Caco-2 (cell line): ENCODE measurements around the gene THRB. TPM values are rescaled to one million over a fixed set of nuclear protein-coding genes. Genes with fewer than 3 reads are reported as not detected.

Experiments
- BruUV-seq: library from RNA; stranded (reverse); fragments of 400-500 nt; replicated peaks from 2 replicates; lab custom pipeline; 2021; lab: Mats Ljungman, UMichigan
- CTCF ChIA-PET: fragments of 300-600 bp; sonication (Branson Sonifier 250); formaldehyde crosslinking; loops from one replicate; lab custom pipeline; 2022; ENCODE audit warnings: antibody characterized with exemption; lab: Charles Lee
- POLR2A ChIA-PET: fragments of 300-600 bp; sonication (Branson Sonifier 250); formaldehyde crosslinking; loops from one replicate; lab custom pipeline; 2022; ENCODE audit warnings: antibody characterized with exemption; lab: Charles Lee
- DNase-seq, 2 experiments: peaks; one replicate each; pipeline versions ENCODE4 v3.0.0 to v3.0.0-alpha.2; 2020 to 2022
- H3K27me3 ChIP-seq: replicated peaks from 2 replicates; pipeline ENCODE4 v1.6.0; 2011; ENCODE audit warnings: low read length; ENCODE audit not compliant: control insufficient read depth, insufficient read depth
- H3K36me3 ChIP-seq: 2 replicates; pipeline ENCODE4 v1.5.1; 2011; ENCODE audit warnings: low read length; ENCODE audit not compliant: control insufficient read depth, insufficient read depth
- H3K4me1 ChIP-seq: fragments of 250-450 bp; sonication (Bioruptor Pico); 2 replicates; pipeline ENCODE4 v1.5.1; 2020; ENCODE audit warnings: mild to moderate bottlenecking
- H3K4me3 ChIP-seq: 2 replicates; pipeline ENCODE4 v1.5.1; 2011; ENCODE audit warnings: low read depth, mild to moderate bottlenecking, control low read depth, low read length
- H3K9me3 ChIP-seq: fragments of 250-450 bp; sonication (Bioruptor Pico); 2 replicates; pipeline ENCODE4 v1.5.1; 2020; ENCODE audit warnings: mild to moderate bottlenecking, moderate library complexity
- H3K27ac Mint-ChIP-seq: one replicate; pipeline ENCODE4 v1.8.0; 2022; ENCODE audit warnings: mixed read lengths; ENCODE audit not compliant: unreplicated experiment
- H3K27me3 Mint-ChIP-seq: one replicate; pipeline ENCODE4 v1.8.0; 2022; ENCODE audit warnings: mixed read lengths; ENCODE audit not compliant: insufficient read depth, unreplicated experiment
- H3K36me3 Mint-ChIP-seq: one replicate; pipeline ENCODE4 v1.8.0; 2022; ENCODE audit warnings: mild to moderate bottlenecking, mixed read lengths; ENCODE audit not compliant: insufficient read depth, unreplicated experiment
- H3K4me1 Mint-ChIP-seq: one replicate; pipeline ENCODE4 v1.8.0; 2022; ENCODE audit warnings: low read depth, mixed read lengths; ENCODE audit not compliant: unreplicated experiment
- H3K4me3 Mint-ChIP-seq: one replicate; pipeline ENCODE4 v1.8.0; 2022; ENCODE audit warnings: mild to moderate bottlenecking, moderate library complexity, mixed read lengths; ENCODE audit not compliant: unreplicated experiment
- H3K9me3 Mint-ChIP-seq: one replicate; pipeline ENCODE4 v1.8.0; 2022; ENCODE audit warnings: mixed read lengths; ENCODE audit not compliant: unreplicated experiment
- CTCF ChIP-seq, 2 experiments: fragments of 200-600 bp in 1 of 2; IDR thresholded peaks; 1 replicate in 1 of 2; 2 replicates in 1 of 2; pipeline versions ENCODE4 v1.5.1 to v1.8.0; 2011 to 2022; ENCODE audit warnings: antibody characterized with exemption in 1 of 2, control low read depth in 1 of 2, inconsistent platforms in 1 of 2, low read depth in 1 of 2, low read length in 1 of 2, mild to moderate bottlenecking in 1 of 2, moderate library complexity in 1 of 2; ENCODE audit not compliant: insufficient read depth in 1 of 2, severe bottlenecking in 1 of 2, unreplicated experiment in 1 of 2
- intact Hi-C: fragments of 100-400 bp; cut with micrococcal nuclease; formaldehyde crosslinking; loops from one replicate; pipeline ENCODE4 v1.10.0; 2022; ENCODE audit not compliant: unreplicated experiment
- total RNA-seq: library from RNA; stranded (reverse); gene quantifications from 2 replicates; pipeline ENCODE4 v1.2.3, GENCODE V29; 2022

Gene THRB
- total RNA-seq, 1 experiment from 2014 or later: 19.4 TPM

GRCh38 chr3:24157106-24157505, 337.5 kb downstream of the THRB start:
- CTCF ChIA-PET: no interaction called here
- TF ChIP-seq CTCF (IDR thresholded peaks at IDR 0.05; ENCODE audit: insufficient read depth in 1 of 2, low read depth in 1 of 2, low read length in 1 of 2, severe bottlenecking in 1 of 2, unreplicated experiment in 1 of 2): no peak
- H3K27ac Mint-ChIP-seq: no peak overlapping the region
- H3K4me1 Mint-ChIP-seq: peaks cover 21% of the 10 kb centered on the region
- POLR2A ChIA-PET: no interaction called here
- no peak for DNase-seq
- Histone ChIP-seq H3K4me1 (peaks cover 27% of the 10 kb centered on the region), H3K9me3 (no peaks in the 10 kb centered on the region), H3K4me3 (no peak overlapping the region), H3K27me3 (no peaks in the 10 kb centered on the region), H3K36me3 (no peaks in the 10 kb centered on the region)
- BruUV-seq: no TSS peak
- no peaks in the 10 kb centered on the region for H3K36me3 Mint-ChIP-seq
- no peaks in the 10 kb centered on the region for H3K27me3 Mint-ChIP-seq
- H3K9me3 Mint-ChIP-seq: no peaks in the 10 kb centered on the region
- no peak overlapping the region for H3K4me3 Mint-ChIP-seq
- intact Hi-C loops: no loop called here

GRCh38 chr3:24156466-24156865, 338.2 kb downstream of the THRB start:
- TF ChIP-seq CTCF (IDR thresholded peaks at IDR 0.05; ENCODE audit: insufficient read depth in 1 of 2, low read depth in 1 of 2, low read length in 1 of 2, severe bottlenecking in 1 of 2, unreplicated experiment in 1 of 2): no peak
- no peak overlapping the region for H3K4me3 ChIP-seq
- intact Hi-C loops: no loop called here
- no peaks in the 10 kb centered on the region for H3K36me3 ChIP-seq
- Mint-ChIP-seq H3K27me3 (no peaks in the 10 kb centered on the region), H3K4me3 (no peak overlapping the region), H3K27ac (no peak overlapping the region), H3K4me1 (peaks cover 22% of the 10 kb centered on the region), H3K36me3 (no peaks in the 10 kb centered on the region), H3K9me3 (peaks cover 2% of the 10 kb centered on the region)
- no peaks in the 10 kb centered on the region for H3K27me3 ChIP-seq
- BruUV-seq: no TSS peak
- peaks cover 34% of the 10 kb centered on the region for H3K4me1 ChIP-seq
- ChIA-PET CTCF (no interaction called here), POLR2A (no interaction called here)
- H3K9me3 ChIP-seq: no peaks in the 10 kb centered on the region
- no peak for DNase-seq

GRCh38 chr3:24155276-24155675, 339.4 kb downstream of the THRB start:
- TF ChIP-seq CTCF (IDR thresholded peaks at IDR 0.05; ENCODE audit: insufficient read depth in 1 of 2, low read depth in 1 of 2, low read length in 1 of 2, severe bottlenecking in 1 of 2, unreplicated experiment in 1 of 2): no peak
- Mint-ChIP-seq H3K27ac (peak overlapping the region; percentile 25), H3K27me3 (no peaks in the 10 kb centered on the region), H3K4me3 (no peak overlapping the region), H3K9me3 (peaks cover 10% of the 10 kb centered on the region), H3K4me1 (peaks cover 28% of the 10 kb centered on the region), H3K36me3 (peaks cover 4% of the 10 kb centered on the region)
- H3K4me3 ChIP-seq: no peak overlapping the region
- H3K36me3 ChIP-seq: no peaks in the 10 kb centered on the region
- intact Hi-C loops: no loop called here
- BruUV-seq: no TSS peak
- ChIA-PET POLR2A (no interaction called here), CTCF (no interaction called here)
- H3K9me3 ChIP-seq: no peaks in the 10 kb centered on the region
- H3K4me1 ChIP-seq: peaks cover 46% of the 10 kb centered on the region
- H3K27me3 ChIP-seq: no peaks in the 10 kb centered on the region
- DNase-seq: no peak
